Testis (tissue), 3 donors: ENCODE measurements around the gene ADCY2. TPM values are rescaled to one million over a fixed set of nuclear protein-coding genes. Genes with fewer than 3 reads are reported as not detected.

Experiments
- DNase-seq: peaks from one replicate; pipeline ENCODE4 v3.0.0-alpha.2; 2019
- H3K27ac ChIP-seq, 2 donors: fragments of 200-600 bp; sonication (generic); one replicate each; pipeline ENCODE4 v1.5.1; 2019
- H3K27me3 ChIP-seq: fragments of 200-600 bp; sonication (generic); one replicate; pipeline ENCODE4 v1.5.1; 2019
- H3K36me3 ChIP-seq: fragments of 200-600 bp; sonication (generic); one replicate; pipeline ENCODE4 v1.5.1; 2017; ENCODE audit warnings: low read depth; ENCODE audit errors: missing control alignments
- H3K4me1 ChIP-seq: fragments of 200-600 bp; sonication (generic); one replicate; pipeline ENCODE4 v1.5.1; 2019
- H3K4me3 ChIP-seq, 2 donors: fragments of 200-600 bp; sonication (generic); one replicate each; pipeline ENCODE4 v1.5.1; 2017 to 2019
- H3K9me3 ChIP-seq: fragments of 200-600 bp; sonication (generic); one replicate; pipeline ENCODE4 v1.5.1; 2017
- POLR2A ChIP-seq: fragments of 450-650 bp; IDR thresholded peaks from one replicate; pipeline ENCODE4 v1.6.1; 2017; ENCODE audit warnings: antibody characterized with exemption, mild to moderate bottlenecking, moderate library complexity
- WGBS, 2 donors: methylation state at CpG; one replicate each; pipeline ENCODE4 v1.1.5; 2018; 5-methylcytosine and 5-hydroxymethylcytosine counted together
- intact Hi-C: fragments of 100-400 bp; cut with DNase I; formaldehyde crosslinking; loops from one replicate; pipeline ENCODE4 v1.15.1; 2023; ENCODE audit warnings: low total_unique reads
- polyA plus RNA-seq: library from polyadenylated mRNA; stranded (reverse); fragments of 350-450 nt; fragmentation: Illumina TruSeq; extraction: RNeasy Lipid Tissue Mini Kit (QIAGEN cat#74804); gene quantifications from one replicate; pipeline ENCODE4 v1.2.3, GENCODE V29; 2014; ENCODE audit warnings: low read depth, low replicate concordance; ENCODE audit not compliant: insufficient read depth
- total RNA-seq, 2 donors: library from RNA; depleted of rRNA; stranded (reverse); fragments of >200 nt; gene quantifications; one replicate each; pipeline ENCODE4 v1.2.3, GENCODE V29; 2016
- TF ChIP-seq, protein P1 (sequence below), 3 experiments: fragments of 450-650 bp in 2 of 3; fragments of 200-600 bp in 1 of 3; sonication (generic) in 1 of 3; IDR thresholded peaks; one replicate each; pipeline ENCODE4 v1.5.1; 2016 to 2019; ENCODE audit warnings: antibody characterized with exemption in 3 of 3, mild to moderate bottlenecking in 2 of 3, moderate library complexity in 1 of 3

ADCY2 gene
- total and polyA plus RNA-seq, 3 donors from 2014 or later, result 9.4 to 18.5 (median 10.5) TPM

DNA sequence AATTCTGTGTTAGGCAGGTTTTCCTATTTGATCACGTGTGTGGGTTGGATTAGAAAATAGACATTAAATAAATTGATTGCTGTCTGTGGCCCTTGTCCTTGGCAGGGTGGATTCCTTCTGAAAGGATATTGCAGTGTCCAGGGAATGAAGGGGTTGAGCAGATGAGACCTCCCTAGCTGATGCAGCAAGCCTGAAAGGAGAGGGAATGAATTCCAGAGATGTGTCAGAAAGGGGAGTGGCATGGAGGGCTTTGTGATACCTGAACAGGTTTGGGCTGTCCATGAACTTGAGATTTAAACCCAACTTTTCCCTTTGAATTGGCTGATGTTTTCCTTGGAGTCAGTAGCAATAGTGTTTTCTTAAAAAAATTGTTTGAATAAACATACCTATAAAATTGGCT, 66.8 kb downstream of the ADCY2 start:
- Histone ChIP-seq H3K4me3 (no peak overlapping the region), H3K36me3 (no peaks in the 10 kb centered on the region), H3K9me3 (no peaks in the 10 kb centered on the region), H3K4me1 (no peaks in the 10 kb centered on the region), H3K27me3 (no peaks in the 10 kb centered on the region), H3K27ac (no peak overlapping the region)
- intact Hi-C loops, result no loop called here
- WGBS, 2 donors, result 85 to 89% methylated on average over 1 of the region's 1 CpG
- no peak for TF ChIP-seq POLR2A
- TF ChIP-seq, protein P1, sequence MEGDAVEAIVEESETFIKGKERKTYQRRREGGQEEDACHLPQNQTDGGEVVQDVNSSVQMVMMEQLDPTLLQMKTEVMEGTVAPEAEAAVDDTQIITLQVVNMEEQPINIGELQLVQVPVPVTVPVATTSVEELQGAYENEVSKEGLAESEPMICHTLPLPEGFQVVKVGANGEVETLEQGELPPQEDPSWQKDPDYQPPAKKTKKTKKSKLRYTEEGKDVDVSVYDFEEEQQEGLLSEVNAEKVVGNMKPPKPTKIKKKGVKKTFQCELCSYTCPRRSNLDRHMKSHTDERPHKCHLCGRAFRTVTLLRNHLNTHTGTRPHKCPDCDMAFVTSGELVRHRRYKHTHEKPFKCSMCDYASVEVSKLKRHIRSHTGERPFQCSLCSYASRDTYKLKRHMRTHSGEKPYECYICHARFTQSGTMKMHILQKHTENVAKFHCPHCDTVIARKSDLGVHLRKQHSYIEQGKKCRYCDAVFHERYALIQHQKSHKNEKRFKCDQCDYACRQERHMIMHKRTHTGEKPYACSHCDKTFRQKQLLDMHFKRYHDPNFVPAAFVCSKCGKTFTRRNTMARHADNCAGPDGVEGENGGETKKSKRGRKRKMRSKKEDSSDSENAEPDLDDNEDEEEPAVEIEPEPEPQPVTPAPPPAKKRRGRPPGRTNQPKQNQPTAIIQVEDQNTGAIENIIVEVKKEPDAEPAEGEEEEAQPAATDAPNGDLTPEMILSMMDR (IDR thresholded peaks at IDR 0.05), result no peak
- DNase-seq, result no peak

DNA sequence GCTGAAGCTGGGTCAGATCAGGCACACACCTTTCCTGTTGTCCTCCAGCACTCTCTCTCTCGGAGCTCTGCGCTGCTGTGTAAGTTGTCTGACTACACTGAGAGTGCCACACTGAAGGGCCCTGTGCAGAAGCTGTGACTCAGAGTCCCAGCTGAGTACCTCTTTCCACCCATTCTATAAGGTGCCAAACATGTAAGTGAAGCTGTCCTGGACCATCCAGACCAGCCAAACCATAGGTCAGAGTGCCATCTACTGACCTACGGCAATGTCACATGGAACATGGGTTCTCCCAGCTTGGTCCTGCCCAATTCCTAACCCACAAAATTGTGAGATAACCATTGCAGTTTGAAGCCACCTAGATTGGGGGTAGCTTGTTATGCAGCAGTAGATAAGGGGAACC, 68.2 kb downstream of the ADCY2 start:
- Histone ChIP-seq H3K9me3 (no peaks in the 10 kb centered on the region), H3K36me3 (no peaks in the 10 kb centered on the region), H3K4me1 (no peaks in the 10 kb centered on the region), H3K4me3 (no peak overlapping the region), H3K27me3 (no peaks in the 10 kb centered on the region), H3K27ac (no peak overlapping the region)
- TF ChIP-seq, protein P1 (IDR thresholded peaks at IDR 0.05), result no peak
- no peak for TF ChIP-seq POLR2A
- 95 to 96% methylated on average over 3 of the region's 3 CpGs for WGBS, 2 donors
- intact Hi-C loops, result no loop called here
- no peak for DNase-seq

DNA sequence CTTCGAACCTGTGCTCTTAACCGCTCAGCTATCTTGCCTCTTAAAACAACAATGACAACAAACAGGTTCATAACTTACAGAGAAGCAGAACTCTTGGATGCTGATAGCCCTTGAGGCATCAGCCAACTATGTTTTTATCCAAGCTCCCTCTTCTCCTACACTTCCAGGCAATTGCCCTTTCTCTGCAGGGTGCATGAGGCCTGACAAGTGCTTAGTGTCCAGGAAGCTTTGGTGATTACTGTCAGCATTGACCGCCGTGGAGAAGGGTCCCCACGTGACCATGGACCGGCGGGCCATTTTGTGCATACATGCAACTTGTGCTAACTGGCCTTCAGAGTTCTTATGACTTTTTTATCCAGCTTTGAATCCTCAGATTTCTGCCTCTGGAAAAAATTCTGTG, 71.2 kb downstream of the ADCY2 start:
- TF ChIP-seq, protein P1 (IDR thresholded peaks at IDR 0.05), result no peak
- TF ChIP-seq POLR2A, result no peak
- intact Hi-C loops, result no loop called here
- Histone ChIP-seq H3K27me3 (no peaks in the 10 kb centered on the region), H3K9me3 (no peaks in the 10 kb centered on the region), H3K4me3 (no peak overlapping the region), H3K36me3 (no peaks in the 10 kb centered on the region), H3K4me1 (no peaks in the 10 kb centered on the region), H3K27ac (no peak overlapping the region)
- 82 to 88% methylated on average over 7 of the region's 7 CpGs for WGBS, 2 donors
- no peak for DNase-seq

DNA sequence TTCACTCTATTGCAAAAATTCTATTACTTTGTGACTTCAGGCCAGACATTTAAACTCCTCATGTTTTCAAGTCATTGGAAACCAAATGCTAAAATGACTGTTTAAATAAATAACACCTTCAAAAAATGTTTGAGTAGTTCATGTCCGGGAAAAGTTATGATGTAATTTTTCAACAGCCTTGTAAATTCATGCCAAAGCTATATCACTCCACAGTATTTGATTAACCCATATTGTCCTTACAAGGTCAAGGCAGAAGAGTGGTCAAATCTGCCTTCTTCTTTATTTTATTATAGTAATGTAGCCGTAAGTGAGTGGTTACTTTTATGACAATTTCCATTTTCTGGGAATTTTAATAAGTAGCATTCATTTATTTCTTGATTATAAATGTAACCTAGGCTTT, 72.8 kb downstream of the ADCY2 start:
- no peaks in the 10 kb centered on the region for H3K9me3 ChIP-seq
- H3K36me3 ChIP-seq, result no peaks in the 10 kb centered on the region
- TF ChIP-seq POLR2A, result no peak
- TF ChIP-seq, protein P1 (IDR thresholded peaks at IDR 0.05), result no peak
- H3K27ac ChIP-seq, result no peak overlapping the region
- no peaks in the 10 kb centered on the region for H3K4me1 ChIP-seq
- no peak for DNase-seq
- H3K27me3 ChIP-seq, result no peaks in the 10 kb centered on the region
- intact Hi-C loops, result no loop called here
- 78 to 88% methylated on average over 2 of the region's 2 CpGs for WGBS, 2 donors
- H3K4me3 ChIP-seq, result no peak overlapping the region

DNA sequence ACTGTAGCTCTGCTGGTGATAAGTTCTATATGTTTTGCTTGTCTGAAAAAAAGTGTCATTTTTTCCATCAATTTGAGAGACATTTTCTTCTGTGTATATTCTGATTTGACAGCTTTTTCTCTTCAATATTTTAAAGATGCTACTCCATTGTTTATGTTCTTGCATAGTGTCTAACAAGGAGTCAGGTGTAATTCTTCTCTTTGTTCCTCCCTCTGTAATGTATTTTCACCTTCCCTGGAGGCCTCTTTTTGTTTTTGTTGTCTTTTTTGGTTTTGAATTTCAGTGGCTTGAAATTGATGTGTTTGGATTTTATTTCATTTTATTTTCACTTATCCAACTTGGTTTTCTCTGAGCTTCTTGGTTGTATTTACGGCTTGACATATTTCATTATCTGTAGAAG, 75.8 kb downstream of the ADCY2 start:
- no peak for DNase-seq
- H3K27me3 ChIP-seq, result no peaks in the 10 kb centered on the region
- no peak overlapping the region for H3K27ac ChIP-seq
- TF ChIP-seq POLR2A, result no peak
- TF ChIP-seq, protein P1 (IDR thresholded peaks at IDR 0.05), result no peak
- intact Hi-C loops, result no loop called here
- H3K4me3 ChIP-seq, result no peak overlapping the region
- no peaks in the 10 kb centered on the region for H3K9me3 ChIP-seq
- no peaks in the 10 kb centered on the region for H3K4me1 ChIP-seq
- 100% methylated on average over 1 of the region's 1 CpG for WGBS, 2 donors
- no peaks in the 10 kb centered on the region for H3K36me3 ChIP-seq
